ENCODE results near the gene WRAP73.

WRAP73 gene

DNA sequence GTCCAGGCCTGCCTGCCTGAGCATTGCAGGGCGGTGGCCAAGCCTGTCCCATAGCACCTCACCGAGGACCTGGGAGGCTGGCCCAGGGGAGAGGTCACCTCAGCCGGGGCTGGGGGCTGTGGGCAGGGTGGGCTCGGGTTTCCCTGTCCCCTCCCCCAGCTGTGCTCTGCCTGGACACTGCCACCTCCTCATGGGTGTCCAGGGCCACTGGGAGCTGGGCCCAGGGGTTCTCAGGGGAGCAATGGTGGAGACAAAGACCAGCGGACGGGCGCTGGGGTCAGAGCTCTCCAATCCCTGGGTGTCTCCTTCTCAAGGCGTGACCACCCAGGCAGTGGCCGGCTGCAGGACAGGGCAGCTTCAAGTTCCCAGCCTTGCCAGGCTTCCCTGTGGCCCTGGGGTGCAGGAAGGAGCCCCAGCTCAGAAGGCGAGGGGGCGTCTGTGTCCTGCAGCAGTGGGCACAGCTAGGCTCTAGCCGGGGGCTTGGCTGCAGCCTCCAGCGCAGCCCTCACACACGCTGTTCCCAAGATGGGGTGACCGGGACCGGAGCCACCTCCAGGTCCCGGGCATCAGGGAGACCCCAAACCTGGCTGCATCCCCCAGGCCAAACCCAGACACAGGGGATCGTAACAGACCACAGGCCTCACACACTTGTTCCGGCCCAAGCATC lies 31.5 kb upstream of the WRAP73 start:
- H3K9me3 ChIP-seq (ENCODE audit: control insufficient read depth, insufficient read depth, low read length): no peaks in the 10 kb centered on the region
- H3K27me3 ChIP-seq (ENCODE audit: control insufficient read depth, insufficient read depth, low read length): peaks cover 16% of the 10 kb centered on the region
- H3K4me1 ChIP-seq (ENCODE audit: control insufficient read depth, insufficient read depth, low read length): peaks cover 10% of the 10 kb centered on the region
- H3K4me3 ChIP-seq (ENCODE audit: low read depth, low read length): no peak overlapping the region
- no peaks in the 10 kb centered on the region for H3K36me3 ChIP-seq (ENCODE audit: control insufficient read depth, insufficient read depth, low read length)
- H3K27ac ChIP-seq (ENCODE audit: low read depth, low read length): no peak overlapping the region
- H3K9ac ChIP-seq (ENCODE audit: low read depth, low read length): no peak overlapping the region

DNA sequence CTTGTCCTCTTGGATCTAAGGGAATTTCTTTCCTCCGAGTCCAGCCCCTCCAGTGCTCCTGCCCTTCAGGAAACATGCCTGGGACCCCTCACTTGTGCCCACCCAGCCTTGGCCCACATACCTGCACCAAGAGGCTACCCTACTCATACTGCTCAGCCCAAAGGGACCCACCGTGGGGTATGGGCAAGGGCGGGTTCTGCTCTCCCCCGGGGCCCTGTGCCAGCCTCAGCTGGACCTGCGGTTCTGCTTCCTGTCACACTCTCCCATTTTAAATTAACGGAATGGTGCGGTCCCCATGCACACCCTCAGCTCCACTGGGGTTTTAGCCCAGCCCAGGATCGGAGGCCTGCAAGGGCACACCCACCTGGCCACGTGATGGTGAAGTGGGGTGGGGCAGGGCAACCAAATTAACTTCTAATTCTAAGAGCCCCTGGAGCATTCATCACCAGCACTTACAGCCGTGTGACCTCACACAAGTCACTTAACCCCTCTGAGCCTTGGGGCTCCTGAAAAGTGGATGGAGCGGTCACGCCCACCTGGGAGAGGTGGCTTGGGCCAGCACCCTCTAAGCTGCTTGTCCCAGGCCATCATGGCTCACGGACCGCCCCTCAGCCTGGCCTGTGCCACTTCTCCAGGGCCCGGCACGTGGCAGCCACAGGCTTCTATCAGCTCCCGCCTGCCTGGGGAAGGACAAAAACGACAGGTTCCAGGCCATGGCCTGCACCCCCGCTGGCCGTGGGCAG lies 30.8 kb upstream of the WRAP73 start:
- Histone ChIP-seq H3K27ac (ENCODE audit: low read depth, low read length) (no peak overlapping the region), H3K4me1 (ENCODE audit: control insufficient read depth, insufficient read depth, low read length) (peaks cover 10% of the 10 kb centered on the region), H3K27me3 (ENCODE audit: control insufficient read depth, insufficient read depth, low read length) (peaks cover 16% of the 10 kb centered on the region), H3K9ac (ENCODE audit: low read depth, low read length) (no peak overlapping the region), H3K9me3 (ENCODE audit: control insufficient read depth, insufficient read depth, low read length) (no peaks in the 10 kb centered on the region), H3K36me3 (ENCODE audit: control insufficient read depth, insufficient read depth, low read length) (no peaks in the 10 kb centered on the region), H3K4me3 (ENCODE audit: low read depth, low read length) (no peak overlapping the region)

DNA sequence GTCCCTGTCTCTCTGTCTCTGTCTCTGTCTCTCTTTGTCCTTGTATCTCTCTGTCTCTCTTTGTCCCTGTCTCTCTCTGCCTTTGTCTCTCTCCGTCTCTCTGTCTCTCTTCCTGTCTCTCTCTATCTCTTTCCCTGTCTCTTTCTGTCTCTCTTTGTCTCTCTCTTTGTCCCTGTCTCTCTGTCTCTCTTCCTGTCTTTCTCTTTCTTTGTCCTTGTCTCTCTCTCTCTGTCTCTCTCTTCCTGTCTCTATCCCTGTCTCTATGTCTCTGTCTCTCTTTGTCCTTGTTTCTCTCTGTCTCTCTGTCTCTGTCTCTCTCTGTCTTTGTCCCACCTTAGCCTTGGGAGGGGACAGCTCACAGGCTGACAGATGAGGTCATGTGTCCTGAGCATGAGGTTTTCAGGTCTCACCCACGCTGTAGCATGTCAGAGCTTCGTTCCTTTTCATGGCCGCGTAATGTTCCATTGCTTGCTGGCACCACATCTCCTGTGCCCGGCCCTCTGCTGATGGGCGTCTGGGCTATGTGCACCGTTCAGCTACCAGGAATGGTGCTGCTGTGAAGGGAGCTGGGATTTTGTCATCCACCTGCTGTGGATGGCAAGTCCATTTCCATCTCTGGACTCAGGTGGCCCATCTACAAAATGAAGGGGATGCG lies 30.0 kb upstream of the WRAP73 start:
- no peak overlapping the region for H3K9ac ChIP-seq (ENCODE audit: low read depth, low read length)
- H3K27ac ChIP-seq (ENCODE audit: low read depth, low read length): no peak overlapping the region
- H3K4me3 ChIP-seq (ENCODE audit: low read depth, low read length): no peak overlapping the region
- H3K36me3 ChIP-seq (ENCODE audit: control insufficient read depth, insufficient read depth, low read length): no peaks in the 10 kb centered on the region
- no peaks in the 10 kb centered on the region for H3K9me3 ChIP-seq (ENCODE audit: control insufficient read depth, insufficient read depth, low read length)
- H3K4me1 ChIP-seq (ENCODE audit: control insufficient read depth, insufficient read depth, low read length): peaks cover 13% of the 10 kb centered on the region
- peaks cover 16% of the 10 kb centered on the region for H3K27me3 ChIP-seq (ENCODE audit: control insufficient read depth, insufficient read depth, low read length)

DNA sequence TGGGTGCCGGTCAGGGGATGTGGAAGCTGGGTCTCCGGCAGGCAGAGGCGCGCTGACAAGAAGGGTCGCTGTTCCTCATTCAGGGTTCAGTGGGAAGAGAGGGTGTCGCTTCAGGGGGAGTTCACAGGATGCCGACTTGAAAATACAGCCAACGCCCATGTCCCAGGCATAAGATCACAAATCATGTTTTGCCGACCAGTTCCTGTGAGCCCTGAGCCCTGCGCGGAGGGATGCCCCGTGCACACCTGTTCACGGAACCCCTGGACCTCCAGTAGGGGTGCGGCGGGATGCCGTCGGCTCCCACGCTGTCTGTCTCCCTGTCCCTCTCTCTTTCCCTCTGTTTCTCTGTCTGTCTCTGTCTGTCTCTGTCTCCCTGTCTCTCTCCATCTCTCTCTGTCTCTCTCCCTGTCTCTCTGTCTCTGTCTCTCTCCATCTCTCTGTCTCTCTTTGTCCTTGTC lies 29.2 kb upstream of the WRAP73 start:
- peaks cover 13% of the 10 kb centered on the region for H3K27me3 ChIP-seq (ENCODE audit: control insufficient read depth, insufficient read depth, low read length)
- H3K36me3 ChIP-seq (ENCODE audit: control insufficient read depth, insufficient read depth, low read length): no peaks in the 10 kb centered on the region
- no peaks in the 10 kb centered on the region for H3K9me3 ChIP-seq (ENCODE audit: control insufficient read depth, insufficient read depth, low read length)
- no peak overlapping the region for H3K27ac ChIP-seq (ENCODE audit: low read depth, low read length)
- no peak overlapping the region for H3K4me3 ChIP-seq (ENCODE audit: low read depth, low read length)
- peaks cover 17% of the 10 kb centered on the region for H3K4me1 ChIP-seq (ENCODE audit: control insufficient read depth, insufficient read depth, low read length)
- H3K9ac ChIP-seq (ENCODE audit: low read depth, low read length): no peak overlapping the region

DNA sequence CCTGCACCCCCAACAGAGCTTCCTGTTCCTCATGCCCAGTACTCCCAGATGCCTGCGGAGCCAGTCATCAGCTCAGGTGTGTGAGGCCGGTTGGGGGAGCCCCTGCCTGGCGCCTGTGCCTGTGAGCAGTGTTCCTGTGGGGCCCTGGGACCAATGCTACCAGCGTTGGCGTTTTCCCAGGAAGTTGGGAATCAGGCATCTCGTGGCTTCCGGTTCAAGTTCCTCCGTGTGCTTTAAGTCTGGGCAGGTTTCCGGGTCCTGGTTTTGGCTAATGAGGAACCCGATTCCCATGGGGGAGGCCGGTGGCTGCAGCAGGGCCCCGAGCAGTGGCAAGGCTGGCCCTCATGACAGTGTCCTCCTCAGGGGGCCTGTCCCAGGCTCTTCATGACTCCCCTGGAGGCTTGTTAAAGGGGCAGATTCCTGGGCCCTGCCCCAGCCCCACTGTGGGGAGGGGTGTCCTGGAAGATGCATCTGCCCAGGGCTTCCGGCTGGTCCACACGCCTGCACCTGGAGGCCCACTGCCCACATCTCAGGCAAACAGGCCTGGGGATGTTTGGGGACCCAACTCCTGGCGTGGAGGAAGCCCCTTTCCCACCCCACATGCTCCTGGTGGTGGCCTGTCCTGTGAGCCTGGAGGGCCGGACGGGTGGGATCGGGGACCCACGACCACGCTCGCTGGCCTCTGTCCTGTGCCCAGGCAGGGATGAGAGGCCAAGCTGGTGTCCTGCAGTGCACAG lies 28.6 kb upstream of the WRAP73 start:
- Histone ChIP-seq H3K9ac (ENCODE audit: low read depth, low read length) (no peak overlapping the region), H3K36me3 (ENCODE audit: control insufficient read depth, insufficient read depth, low read length) (no peaks in the 10 kb centered on the region), H3K9me3 (ENCODE audit: control insufficient read depth, insufficient read depth, low read length) (no peaks in the 10 kb centered on the region), H3K27me3 (ENCODE audit: control insufficient read depth, insufficient read depth, low read length) (peaks cover 8% of the 10 kb centered on the region), H3K4me3 (ENCODE audit: low read depth, low read length) (no peak overlapping the region), H3K27ac (ENCODE audit: low read depth, low read length) (no peak overlapping the region), H3K4me1 (ENCODE audit: control insufficient read depth, insufficient read depth, low read length) (peaks cover 18% of the 10 kb centered on the region)

DNA sequence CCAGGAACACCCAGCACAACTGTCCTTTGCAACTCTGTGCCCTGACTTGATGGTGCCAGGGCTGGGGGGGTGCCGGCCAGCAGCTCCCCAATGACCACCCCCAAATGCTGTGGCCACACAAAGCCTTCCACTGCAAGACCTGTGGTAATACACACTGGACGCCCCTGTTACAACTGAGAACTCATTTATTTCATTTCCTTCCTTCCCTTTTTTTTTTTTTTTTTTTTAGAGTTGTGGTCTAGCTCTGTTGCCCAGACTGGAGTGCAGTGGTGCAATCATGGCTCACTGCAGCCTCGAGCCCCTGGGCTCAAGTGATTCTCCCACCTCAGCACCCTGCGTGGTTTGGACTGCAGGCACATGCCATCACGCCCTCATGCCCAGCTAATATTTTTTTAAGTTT lies 27.6 kb upstream of the WRAP73 start:
- Histone ChIP-seq H3K4me3 (ENCODE audit: low read depth, low read length) (no peak overlapping the region), H3K9me3 (ENCODE audit: control insufficient read depth, insufficient read depth, low read length) (no peaks in the 10 kb centered on the region), H3K27me3 (ENCODE audit: control insufficient read depth, insufficient read depth, low read length) (no peaks in the 10 kb centered on the region; the same call in 1 of the 2 replicates), H3K9ac (ENCODE audit: low read depth, low read length) (no peak overlapping the region), H3K36me3 (ENCODE audit: control insufficient read depth, insufficient read depth, low read length) (no peaks in the 10 kb centered on the region), H3K27ac (ENCODE audit: low read depth, low read length) (no peak overlapping the region), H3K4me1 (ENCODE audit: control insufficient read depth, insufficient read depth, low read length) (peaks cover 18% of the 10 kb centered on the region)

DNA sequence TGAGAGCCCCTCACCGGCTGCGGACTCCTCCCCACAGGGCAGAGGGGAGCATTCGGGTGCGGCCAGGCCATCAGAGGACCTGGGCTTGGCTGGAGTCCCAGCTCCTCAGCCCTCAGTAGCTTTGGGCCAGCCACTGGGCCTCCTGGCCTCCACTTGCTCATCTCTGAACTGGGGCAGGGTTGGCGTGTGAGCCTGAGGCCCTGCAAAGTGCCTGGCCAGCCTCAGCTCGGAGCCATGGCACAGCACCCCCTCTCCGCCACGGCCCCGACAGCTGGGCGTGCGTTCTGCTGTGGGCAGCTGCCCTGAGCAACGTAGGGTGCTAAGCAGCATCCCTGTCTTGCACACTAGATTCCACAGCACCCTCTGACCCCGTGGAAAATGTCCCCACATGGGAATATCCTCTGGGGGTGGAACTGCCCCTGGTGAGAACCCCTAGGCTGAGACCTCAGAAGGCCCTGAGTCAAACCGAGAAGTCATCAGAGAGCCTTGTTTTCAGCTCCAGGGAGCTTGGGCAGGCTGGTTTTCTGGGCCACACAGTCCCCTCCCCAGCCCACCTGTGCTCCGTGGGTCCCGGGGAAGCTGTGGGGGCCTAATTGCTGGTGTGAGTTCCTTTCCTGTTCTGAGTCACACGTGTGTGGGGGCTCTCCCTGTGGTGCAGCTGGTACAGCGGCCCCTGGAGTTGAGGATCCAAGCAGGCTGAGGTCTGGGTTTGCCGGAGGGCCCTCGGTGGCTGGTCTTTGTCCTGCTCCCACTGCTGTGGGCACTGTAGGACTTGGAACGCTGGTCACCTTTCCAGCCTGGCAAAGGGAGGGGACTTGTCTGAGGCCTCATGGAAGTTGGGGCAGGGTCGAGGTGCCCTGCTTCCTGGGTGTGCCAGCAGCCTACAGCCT lies 26.9 kb upstream of the WRAP73 start:
- Histone ChIP-seq H3K4me1 (ENCODE audit: control insufficient read depth, insufficient read depth, low read length) (peaks cover 18% of the 10 kb centered on the region), H3K9ac (ENCODE audit: low read depth, low read length) (no peak overlapping the region), H3K27ac (ENCODE audit: low read depth, low read length) (no peak overlapping the region)

DNA sequence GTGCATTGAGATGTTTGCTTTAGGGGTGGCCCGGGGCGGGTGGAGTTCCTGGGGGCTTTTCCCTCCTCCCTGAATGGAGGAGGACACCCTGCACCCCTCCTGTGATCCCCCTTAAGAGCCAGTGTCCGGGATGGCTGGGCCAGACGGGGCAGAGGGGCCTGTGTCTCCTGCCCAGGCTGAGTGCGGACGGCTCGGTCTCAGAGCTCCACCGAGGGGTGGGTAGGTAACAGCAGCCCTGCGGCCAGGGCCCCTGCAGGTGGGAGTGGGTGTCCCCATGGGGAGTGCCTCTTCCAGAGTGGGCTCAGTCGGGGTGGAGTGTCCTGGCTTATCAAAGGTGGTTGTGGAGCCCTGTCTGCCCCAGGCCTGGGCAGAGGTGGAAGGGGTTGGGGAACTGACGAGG lies 25.5 kb upstream of the WRAP73 start:
- Histone ChIP-seq H3K36me3 (ENCODE audit: control insufficient read depth, insufficient read depth, low read length) (no peaks in the 10 kb centered on the region), H3K4me1 (ENCODE audit: control insufficient read depth, insufficient read depth, low read length) (peaks cover 23% of the 10 kb centered on the region), H3K9me3 (ENCODE audit: control insufficient read depth, insufficient read depth, low read length) (no peaks in the 10 kb centered on the region), H3K9ac (ENCODE audit: low read depth, low read length) (no peak overlapping the region), H3K27me3 (ENCODE audit: control insufficient read depth, insufficient read depth, low read length) (0 out of 2 replicates have a peak, but pooled peaks cover 6% of the 10 kb centered on the region), H3K27ac (ENCODE audit: low read depth, low read length) (no peak overlapping the region), H3K4me3 (ENCODE audit: low read depth, low read length) (no peak overlapping the region; the same call in 1 of the 2 replicates)

More for the DNA sequence above, 26.9 kb upstream of the WRAP73 start:
- Histone ChIP-seq H3K27me3 (ENCODE audit: control insufficient read depth, insufficient read depth, low read length) (no peaks in the 10 kb centered on the region), H3K36me3 (ENCODE audit: control insufficient read depth, insufficient read depth, low read length) (no peaks in the 10 kb centered on the region), H3K9me3 (ENCODE audit: control insufficient read depth, insufficient read depth, low read length) (no peaks in the 10 kb centered on the region), H3K4me3 (ENCODE audit: low read depth, low read length) (no peak overlapping the region)

DNA sequence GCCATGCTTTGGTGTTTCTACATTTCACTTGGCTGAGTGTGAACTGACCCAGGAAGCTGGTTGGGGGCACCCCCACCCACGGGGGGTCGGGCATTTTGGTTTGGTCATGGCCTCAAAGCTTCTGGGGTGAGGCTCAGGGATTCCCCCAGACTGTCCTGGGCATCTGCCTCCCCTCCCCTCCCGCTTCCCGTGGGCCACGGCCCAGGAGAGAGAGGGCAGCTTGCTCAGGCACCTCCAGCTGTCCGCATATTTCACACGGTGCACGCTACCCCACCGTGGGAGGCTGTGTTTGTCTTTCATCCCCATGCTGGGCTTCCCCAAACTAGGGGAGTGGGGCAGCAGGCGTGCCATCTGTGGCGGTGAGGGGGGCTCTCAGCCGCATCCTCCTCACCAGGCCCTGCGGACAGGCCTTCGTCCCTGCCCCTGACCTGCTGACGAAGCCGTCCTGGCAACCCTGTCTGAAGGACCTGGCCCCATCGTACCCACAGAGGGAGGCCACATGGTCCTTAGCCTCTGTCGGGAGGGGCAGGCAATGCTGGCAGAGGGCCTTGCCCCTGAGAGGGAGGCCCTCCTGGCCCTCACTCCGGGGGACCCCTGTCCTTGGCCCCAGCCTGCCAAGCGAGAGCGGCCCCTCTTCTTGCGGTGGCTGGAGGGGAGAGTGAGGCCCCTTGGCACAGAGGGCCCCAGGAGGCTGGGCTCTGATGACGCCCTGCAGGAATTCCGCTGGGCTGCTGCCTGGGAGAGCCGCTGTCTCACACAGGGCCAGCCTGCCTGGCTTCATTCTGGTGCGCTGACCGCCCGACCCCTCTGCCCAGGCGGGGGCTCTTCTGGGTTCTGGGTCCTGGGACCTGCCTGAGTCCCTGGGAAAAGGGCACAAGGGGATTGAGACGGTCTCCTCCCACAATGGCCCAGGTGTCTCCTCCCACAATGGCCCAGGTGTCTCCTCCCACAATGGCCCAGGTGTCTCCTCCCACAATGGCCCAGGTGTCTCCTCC lies 24.5 kb upstream of the WRAP73 start:
- H3K9me3 ChIP-seq (ENCODE audit: control insufficient read depth, insufficient read depth, low read length): no peaks in the 10 kb centered on the region
- no peak overlapping the region for H3K4me3 ChIP-seq (ENCODE audit: low read depth, low read length)
- 0 out of 2 replicates have a peak, but pooled peaks cover 12% of the 10 kb centered on the region for H3K27me3 ChIP-seq (ENCODE audit: control insufficient read depth, insufficient read depth, low read length)
- peaks cover 23% of the 10 kb centered on the region for H3K4me1 ChIP-seq (ENCODE audit: control insufficient read depth, insufficient read depth, low read length)
- peak overlapping the region; percentile 10 for H3K27ac ChIP-seq (ENCODE audit: low read depth, low read length)
- H3K9ac ChIP-seq (ENCODE audit: low read depth, low read length): no peak overlapping the region; the same call in 1 of the 2 replicates
- H3K36me3 ChIP-seq (ENCODE audit: control insufficient read depth, insufficient read depth, low read length): no peaks in the 10 kb centered on the region
